PC-3 (cell line): ENCODE results near the gene GPC5. TPM values are rescaled to one million over a fixed set of nuclear protein-coding genes. Genes with fewer than 3 reads are reported as not detected.

Experiments used
- ATAC-seq: fragments of 200-7000 bp; cut with Tn5 transposase; 2 replicates; pipeline ENCODE4 v1.9.1; 2020; ENCODE audit warnings: mild to moderate bottlenecking, moderate library complexity
- BruUV-seq: library from RNA; stranded (reverse); fragments of 400-500 nt; replicated peaks from 2 replicates; lab custom pipeline; 2021; lab: Mats Ljungman, UMichigan
- CTCF ChIA-PET: fragments of 300-600 bp; sonication (Branson Sonifier 250); formaldehyde crosslinking; loops from one replicate; lab custom pipeline; 2022; ENCODE audit warnings: antibody characterized with exemption; lab: Charles Lee
- POLR2A ChIA-PET: fragments of 300-600 bp; sonication (Branson Sonifier 250); formaldehyde crosslinking; loops from one replicate; lab custom pipeline; 2022; ENCODE audit warnings: antibody characterized with exemption; ENCODE audit not compliant: unreplicated experiment; lab: Charles Lee
- DNase-seq: peaks from one replicate; pipeline ENCODE4 v3.0.0-alpha.2; 2015
- H2AFZ ChIP-seq: fragments of 300-600 bp; sonication (generic); 2 replicates; pipeline ENCODE4 v1.6.0; 2016; ENCODE audit warnings: antibody characterized with exemption, low read length
- H3F3A ChIP-seq: fragments of 300-600 bp; sonication (generic); one replicate; pipeline ENCODE4 v1.6.0; 2017; ENCODE audit warnings: antibody characterized with exemption, low read length, control low read depth, mild to moderate bottlenecking; ENCODE audit not compliant: unreplicated experiment
- H3K27ac ChIP-seq: fragments of 300-600 bp; sonication (generic); 2 replicates; pipeline ENCODE4 v1.5.1; 2016; ENCODE audit warnings: mild to moderate bottlenecking, low read length
- H3K27me3 ChIP-seq: fragments of 300-600 bp; sonication (generic); 2 replicates; pipeline ENCODE4 v1.6.1; 2016; ENCODE audit warnings: low read length, mixed read lengths
- H3K36me3 ChIP-seq: fragments of 300-600 bp; sonication (generic); 2 replicates; pipeline ENCODE4 v1.6.1; 2016; ENCODE audit warnings: low read depth, mixed run types, low read length, mixed read lengths
- H3K4me1 ChIP-seq: fragments of 300-600 bp; sonication (generic); 2 replicates; pipeline ENCODE4 v1.5.1; 2016; ENCODE audit warnings: low read length; ENCODE audit not compliant: insufficient read depth
- H3K4me2 ChIP-seq: fragments of 300-600 bp; sonication (generic); 2 replicates; pipeline ENCODE4 v1.6.0; 2016; ENCODE audit warnings: low read length
- H3K4me3 ChIP-seq: fragments of 300-600 bp; sonication (generic); 2 replicates; pipeline ENCODE4 v1.5.1; 2016; ENCODE audit warnings: mild to moderate bottlenecking, low read length, mixed read lengths
- H3K79me2 ChIP-seq: fragments of 300-600 bp; sonication (generic); 2 replicates; pipeline ENCODE4 v1.6.1; 2017; ENCODE audit warnings: low read length, mixed read lengths
- H3K9ac ChIP-seq: fragments of 300-600 bp; sonication (generic); 2 replicates; pipeline ENCODE4 v1.6.0; 2016; ENCODE audit warnings: mild to moderate bottlenecking, low read length
- H3K9me2 ChIP-seq: fragments of 300-600 bp; sonication (generic); replicated peaks from 2 replicates; pipeline ENCODE4 v1.6.1; 2016; ENCODE audit warnings: mixed run types, low read length, mixed read lengths
- H3K9me3 ChIP-seq: fragments of 300-600 bp; sonication (generic); 2 replicates; pipeline ENCODE4 v1.6.1; 2016; ENCODE audit warnings: low read length, mixed read lengths
- H4K20me1 ChIP-seq: fragments of 300-600 bp; sonication (generic); 2 replicates; pipeline ENCODE4 v1.6.1; 2016; ENCODE audit warnings: low read length, mixed read lengths
- EZH2 ChIP-seq: fragments of 300-600 bp; sonication (generic); IDR thresholded peaks from one replicate; pipeline ENCODE4 v1.6.1; 2017; ENCODE audit warnings: antibody characterized with exemption, mild to moderate bottlenecking, low read length; ENCODE audit not compliant: unreplicated experiment
- EZH2phosphoT487 ChIP-seq: fragments of 300-600 bp; sonication (generic); IDR thresholded peaks from 2 replicates; pipeline ENCODE4 v1.6.1; 2018; ENCODE audit warnings: mild to moderate bottlenecking, antibody characterized with exemption, low read length, borderline replicate concordance
- intact Hi-C: fragments of 100-400 bp; cut with micrococcal nuclease; formaldehyde crosslinking; loops from 2 replicates; pipeline ENCODE4 v1.9.0; 2023
- total RNA-seq: library from RNA; depleted of rRNA; stranded (reverse); fragments of >200 nt; gene quantifications from 2 replicates; pipeline ENCODE4 v1.2.3, GENCODE V29; 2014
- TF ChIP-seq, protein P1 (sequence below): fragments of 300-600 bp; sonication (generic); conservative IDR thresholded peaks from 2 replicates; pipeline ENCODE4 v1.5.1; 2017; ENCODE audit warnings: antibody characterized with exemption, low read depth, mild to moderate bottlenecking, low read length

Gene GPC5
- total RNA-seq, 1 experiment from 2014 or later, result not detected

DNA sequence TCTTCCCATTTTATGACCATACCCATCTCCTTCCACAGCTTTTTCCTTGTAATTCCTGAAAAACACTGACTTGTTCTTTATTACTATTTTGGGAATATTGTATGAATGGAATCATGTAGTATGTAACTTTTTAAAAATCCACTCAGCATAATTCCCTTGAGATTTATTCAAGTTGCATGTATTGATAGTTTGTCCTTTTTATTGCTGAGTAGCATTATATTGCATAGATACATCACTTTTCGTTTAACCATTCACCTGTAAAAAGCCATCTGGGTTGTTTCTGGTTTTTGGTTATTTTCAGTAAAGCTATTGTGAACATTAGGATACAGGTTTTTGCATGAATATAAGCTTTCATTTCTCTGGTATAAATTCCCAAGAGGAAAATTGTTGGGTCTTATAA, 115.4 kb downstream of the GPC5 start:
- BruUV-seq, result no TSS peak
- H3K9me2 ChIP-seq, result no peaks in the 10 kb centered on the region
- H3K27ac ChIP-seq, result no peak overlapping the region
- TF ChIP-seq, protein P1, sequence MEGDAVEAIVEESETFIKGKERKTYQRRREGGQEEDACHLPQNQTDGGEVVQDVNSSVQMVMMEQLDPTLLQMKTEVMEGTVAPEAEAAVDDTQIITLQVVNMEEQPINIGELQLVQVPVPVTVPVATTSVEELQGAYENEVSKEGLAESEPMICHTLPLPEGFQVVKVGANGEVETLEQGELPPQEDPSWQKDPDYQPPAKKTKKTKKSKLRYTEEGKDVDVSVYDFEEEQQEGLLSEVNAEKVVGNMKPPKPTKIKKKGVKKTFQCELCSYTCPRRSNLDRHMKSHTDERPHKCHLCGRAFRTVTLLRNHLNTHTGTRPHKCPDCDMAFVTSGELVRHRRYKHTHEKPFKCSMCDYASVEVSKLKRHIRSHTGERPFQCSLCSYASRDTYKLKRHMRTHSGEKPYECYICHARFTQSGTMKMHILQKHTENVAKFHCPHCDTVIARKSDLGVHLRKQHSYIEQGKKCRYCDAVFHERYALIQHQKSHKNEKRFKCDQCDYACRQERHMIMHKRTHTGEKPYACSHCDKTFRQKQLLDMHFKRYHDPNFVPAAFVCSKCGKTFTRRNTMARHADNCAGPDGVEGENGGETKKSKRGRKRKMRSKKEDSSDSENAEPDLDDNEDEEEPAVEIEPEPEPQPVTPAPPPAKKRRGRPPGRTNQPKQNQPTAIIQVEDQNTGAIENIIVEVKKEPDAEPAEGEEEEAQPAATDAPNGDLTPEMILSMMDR, result no peak
- TF ChIP-seq EZH2, result no peak
- TF ChIP-seq EZH2phosphoT487, result no peak
- H3K4me1 ChIP-seq, result no peaks in the 10 kb centered on the region
- H3K36me3 ChIP-seq, result no peaks in the 10 kb centered on the region
- H3K9me3 ChIP-seq, result no peaks in the 10 kb centered on the region
- intact Hi-C loops, result no loop called here
- no peak overlapping the region for H3K4me3 ChIP-seq
- no peaks in the 10 kb centered on the region for H3F3A ChIP-seq
- H3K4me2 ChIP-seq, result no peak overlapping the region
- POLR2A ChIA-PET, result no interaction called here
- H2AFZ ChIP-seq, result no peak overlapping the region
- H3K79me2 ChIP-seq, result no peaks in the 10 kb centered on the region
- H3K27me3 ChIP-seq, result no peaks in the 10 kb centered on the region
- CTCF ChIA-PET, result no interaction called here
- H3K9ac ChIP-seq, result no peak overlapping the region
- H4K20me1 ChIP-seq, result no peaks in the 10 kb centered on the region
- ATAC-seq (no peak), DNase-seq (no peak)

DNA sequence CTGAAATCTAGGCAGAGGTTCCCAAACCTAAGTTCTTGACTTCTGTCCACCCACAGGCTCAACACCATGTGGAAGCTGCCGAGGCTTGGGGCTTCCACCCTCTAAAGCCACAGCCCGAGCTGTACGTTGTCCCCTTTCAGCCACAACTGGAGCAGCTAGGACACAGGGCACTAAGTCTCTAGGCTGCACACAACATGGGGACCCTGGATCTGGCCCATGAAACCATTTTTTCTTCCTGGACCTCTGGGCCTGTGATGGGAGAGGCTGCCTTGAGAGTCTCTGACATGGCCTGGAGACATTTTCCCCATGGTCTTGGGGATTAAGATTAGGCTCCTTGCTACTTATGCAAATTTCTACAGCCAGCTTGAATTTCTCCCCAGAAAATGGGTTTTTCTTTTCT, 118.4 kb downstream of the GPC5 start:
- Histone ChIP-seq H3K9me2 (no peaks in the 10 kb centered on the region), H3K36me3 (no peaks in the 10 kb centered on the region), H3K9me3 (no peaks in the 10 kb centered on the region), H4K20me1 (no peaks in the 10 kb centered on the region), H2AFZ (no peak overlapping the region), H3K4me3 (no peak overlapping the region), H3K79me2 (no peaks in the 10 kb centered on the region), H3K27ac (no peak overlapping the region), H3K4me1 (no peaks in the 10 kb centered on the region), H3F3A (no peaks in the 10 kb centered on the region), H3K9ac (no peak overlapping the region), H3K4me2 (no peak overlapping the region), H3K27me3 (no peaks in the 10 kb centered on the region)
- ChIA-PET POLR2A (no interaction called here), CTCF (no interaction called here)
- TF ChIP-seq EZH2, result no peak
- TF ChIP-seq EZH2phosphoT487, result no peak
- TF ChIP-seq, protein P1, result no peak
- DNase-seq, result no peak
- no peak for ATAC-seq
- BruUV-seq, result no TSS peak
- intact Hi-C loops, result no loop called here

DNA sequence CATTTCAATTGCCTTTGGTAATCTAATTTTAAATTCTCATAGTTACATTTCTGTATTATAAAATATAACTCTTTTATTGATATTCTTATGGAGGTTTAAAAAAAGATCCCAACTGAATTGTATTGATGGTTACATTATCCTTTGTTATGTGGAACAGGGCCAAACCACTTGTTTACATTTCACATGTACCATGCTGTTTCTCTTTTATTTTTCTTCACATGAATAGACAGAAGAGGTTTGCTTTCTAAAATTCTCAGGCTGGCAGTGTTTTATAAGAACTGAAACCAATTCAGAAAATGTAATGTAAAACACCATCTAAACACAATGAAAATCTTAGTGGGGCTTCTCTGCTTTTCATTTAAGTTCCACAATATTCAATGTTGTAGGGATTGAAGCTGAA, 122.5 kb downstream of the GPC5 start:
- CTCF ChIA-PET, result no interaction called here
- TF ChIP-seq EZH2, result no peak
- TF ChIP-seq EZH2phosphoT487, result no peak
- TF ChIP-seq, protein P1, result no peak
- H3K4me1 ChIP-seq, result no peaks in the 10 kb centered on the region
- no TSS peak for BruUV-seq
- ATAC-seq, result no peak
- H3K9ac ChIP-seq, result no peak overlapping the region
- no peaks in the 10 kb centered on the region for H3K79me2 ChIP-seq
- no peaks in the 10 kb centered on the region for H3F3A ChIP-seq
- intact Hi-C loops, result no loop called here
- no peaks in the 10 kb centered on the region for H3K27me3 ChIP-seq
- no peak overlapping the region for H3K4me2 ChIP-seq
- no peak for DNase-seq
- POLR2A ChIA-PET, result no interaction called here
- H3K36me3 ChIP-seq, result no peaks in the 10 kb centered on the region
- H3K9me3 ChIP-seq, result no peaks in the 10 kb centered on the region
- H3K9me2 ChIP-seq, result no peaks in the 10 kb centered on the region
- H4K20me1 ChIP-seq, result no peaks in the 10 kb centered on the region
- H3K4me3 ChIP-seq, result no peak overlapping the region
- H3K27ac ChIP-seq, result no peak overlapping the region
- no peak overlapping the region for H2AFZ ChIP-seq
